Activated naive CD4-positive, alpha-beta T cell treated with anti-CD3 and anti-CD28 coated beads, Interleukin-2, amount 10 ng/mL, durations not matched to agents 7 days and 5 days (primary cell): ENCODE results near the gene KIF13A.
"Not testable (repeated sequence)": the region's sequence is repeated elsewhere in the genome, so short reads cannot be mapped to it uniquely, and the experiment has no call there.

ENCODE experiments used
- CTCF ChIA-PET: fragments of 350-600 bp; sonication (Branson Sonifier 250); formaldehyde crosslinking; loops from one replicate; lab custom pipeline; 2021; ENCODE audit warnings: antibody characterized with exemption; lab: Charles Lee
- DNase-seq: peaks from one replicate; pipeline ENCODE4 v3.0.0-alpha.2; 2020
- H3K27ac Mint-ChIP-seq: one replicate; pipeline ENCODE4 v1.8.0; 2021; ENCODE audit warnings: mild to moderate bottlenecking, moderate library complexity, mixed read lengths
- H3K27me3 Mint-ChIP-seq: one replicate; pipeline ENCODE4 v1.8.0; 2021; ENCODE audit warnings: mild to moderate bottlenecking, mixed read lengths
- H3K36me3 Mint-ChIP-seq: one replicate; pipeline ENCODE4 v1.8.0; 2021; ENCODE audit warnings: mixed read lengths
- H3K4me1 Mint-ChIP-seq: one replicate; pipeline ENCODE4 v1.8.0; 2021; ENCODE audit warnings: mixed read lengths
- H3K4me3 Mint-ChIP-seq: one replicate; pipeline ENCODE4 v1.8.0; 2021; ENCODE audit warnings: mild to moderate bottlenecking, moderate library complexity, mixed read lengths
- H3K9me3 Mint-ChIP-seq: one replicate; pipeline ENCODE4 v1.8.0; 2021; ENCODE audit warnings: mixed read lengths

The KIF13A gene

DNA sequence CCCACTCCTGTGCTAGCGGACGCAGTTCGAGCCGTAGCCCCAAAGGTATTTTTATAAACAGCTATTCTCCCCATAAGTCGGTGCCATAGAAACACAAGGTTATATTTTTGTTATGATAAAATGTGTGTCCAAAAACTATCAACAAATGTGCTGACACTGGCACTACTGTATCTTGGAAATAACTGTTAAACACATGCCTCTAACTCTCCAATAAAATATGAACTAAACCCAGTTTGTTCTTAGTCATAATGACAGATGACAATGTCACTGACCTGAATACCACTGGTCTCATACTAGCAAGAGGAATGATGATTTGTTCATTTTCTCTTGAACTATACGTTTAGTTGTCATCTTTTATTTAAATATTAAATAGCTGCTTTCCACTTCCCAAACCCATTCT is 229.3 kb downstream of the KIF13A start:
- CTCF ChIA-PET: no interaction called here
- H3K27ac Mint-ChIP-seq: no peak overlapping the region
- no peaks in the 10 kb centered on the region for H3K4me1 Mint-ChIP-seq
- H3K27me3 Mint-ChIP-seq: no peaks in the 10 kb centered on the region
- H3K4me3 Mint-ChIP-seq: no peak overlapping the region
- no peak for DNase-seq
- H3K9me3 Mint-ChIP-seq: no peaks in the 10 kb centered on the region
- no peaks in the 10 kb centered on the region for H3K36me3 Mint-ChIP-seq

- H3K9me3 Mint-ChIP-seq: no peaks in the 10 kb centered on the region
- H3K4me1 Mint-ChIP-seq: no peaks in the 10 kb centered on the region
- no peaks in the 10 kb centered on the region for H3K36me3 Mint-ChIP-seq
- no peak overlapping the region for H3K4me3 Mint-ChIP-seq
- DNase-seq: no peak
- H3K27ac Mint-ChIP-seq: no peak overlapping the region
- CTCF ChIA-PET: no interaction called here
- peaks cover 6% of the 10 kb centered on the region for H3K27me3 Mint-ChIP-seq
Measured at GRCh38 chr6:17754254-17754653, 233.2 kb downstream of the KIF13A start.

- DNase-seq, H3K9me3 Mint-ChIP-seq, CTCF ChIA-PET, H3K27ac Mint-ChIP-seq, H3K36me3 Mint-ChIP-seq, H3K4me3 Mint-ChIP-seq, H3K27me3 Mint-ChIP-seq, H3K4me1 Mint-ChIP-seq: not testable (repeated sequence)
Measured at GRCh38 chr6:17745324-17745723, 242.1 kb downstream of the KIF13A start.

- DNase-seq, H3K4me1 Mint-ChIP-seq, H3K9me3 Mint-ChIP-seq, CTCF ChIA-PET, H3K4me3 Mint-ChIP-seq, H3K27me3 Mint-ChIP-seq, H3K27ac Mint-ChIP-seq, H3K36me3 Mint-ChIP-seq: not testable (repeated sequence)
Measured at GRCh38 chr6:17744757-17745308, 242.6 kb downstream of the KIF13A start.

DNA sequence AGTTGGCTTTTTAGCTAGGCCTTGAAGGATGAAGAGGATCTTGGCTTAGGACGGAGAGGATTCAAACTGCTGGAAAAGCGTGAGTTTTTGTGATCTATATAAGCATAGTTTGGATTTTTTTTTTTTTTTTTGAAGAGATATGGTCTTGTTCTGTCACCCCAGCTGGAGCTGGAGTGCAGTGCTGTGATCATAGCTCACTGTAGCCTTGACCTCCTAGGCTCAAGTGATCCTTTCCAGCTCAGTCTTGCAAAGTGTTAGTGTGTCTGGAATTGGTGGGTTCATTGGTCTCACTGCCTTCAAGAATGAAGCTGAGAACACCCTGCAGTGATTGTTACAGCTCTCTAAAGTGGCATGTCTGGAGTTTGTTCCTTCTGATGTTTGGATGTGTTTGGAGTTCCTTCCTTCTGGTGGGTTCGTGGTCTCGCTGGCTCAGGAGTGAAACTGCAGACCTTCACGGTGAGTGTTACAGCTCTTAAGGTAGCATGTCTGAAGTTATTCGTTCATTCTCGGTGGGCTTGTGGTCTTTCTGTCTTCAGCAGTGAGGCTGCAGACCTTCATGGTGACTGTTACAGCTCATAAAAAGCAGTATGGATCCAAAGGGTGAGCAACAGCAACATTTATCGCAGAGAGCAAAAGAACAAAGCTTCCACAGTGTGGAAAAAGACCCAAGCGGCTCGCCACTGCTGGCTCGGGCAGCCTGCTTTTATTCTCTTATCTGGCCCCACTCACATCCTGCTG is 243.2 kb downstream of the KIF13A start:
- CTCF ChIA-PET: no interaction called here
- Mint-ChIP-seq H3K36me3 (no peaks in the 10 kb centered on the region), H3K27ac (no peak overlapping the region), H3K4me3 (no peak overlapping the region), H3K9me3 (peaks cover 2% of the 10 kb centered on the region), H3K4me1 (no peaks in the 10 kb centered on the region), H3K27me3 (peaks cover 11% of the 10 kb centered on the region)
- DNase-seq: no peak

GRCh38 chr6:17741507-17741906 is 245.9 kb downstream of the KIF13A start:
- H3K4me1 Mint-ChIP-seq: no peaks in the 10 kb centered on the region
- H3K4me3 Mint-ChIP-seq: no peak overlapping the region
- peaks cover 20% of the 10 kb centered on the region for H3K9me3 Mint-ChIP-seq
- DNase-seq: no peak
- H3K27me3 Mint-ChIP-seq: peaks cover 11% of the 10 kb centered on the region
- CTCF ChIA-PET: no interaction called here
- no peaks in the 10 kb centered on the region for H3K36me3 Mint-ChIP-seq
- H3K27ac Mint-ChIP-seq: no peak overlapping the region

DNA sequence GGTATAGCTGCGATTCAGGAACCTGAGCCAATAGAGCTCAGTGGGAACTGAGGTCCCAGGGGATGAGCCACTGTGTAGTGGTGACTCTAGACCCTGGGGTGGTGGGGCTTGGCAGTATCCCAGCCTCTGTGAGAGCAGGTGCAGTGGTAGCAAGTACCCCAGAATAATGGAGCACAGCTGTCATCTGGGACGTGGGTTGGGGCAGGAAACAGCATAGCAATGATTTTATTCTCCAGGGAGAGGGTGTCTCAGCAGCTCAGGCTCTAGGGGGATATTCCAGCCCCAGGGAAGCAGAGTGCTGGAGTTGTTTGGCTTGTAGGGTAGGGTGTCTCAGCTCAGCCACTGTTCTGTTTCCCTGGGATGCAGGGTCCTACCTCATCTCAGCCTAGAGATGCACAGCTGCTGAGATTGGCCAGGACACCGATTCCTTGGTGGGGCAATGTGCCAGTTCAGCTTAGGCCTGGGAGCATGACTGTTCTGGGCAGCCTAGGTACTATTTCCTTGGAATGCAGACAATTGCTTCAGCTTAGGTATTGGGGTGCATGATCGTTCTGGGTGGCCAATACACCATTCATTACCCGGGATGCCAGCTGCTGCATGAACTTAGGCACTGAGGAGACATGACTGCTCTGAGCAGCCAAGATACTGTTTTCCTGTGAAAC is 246.7 kb downstream of the KIF13A start:
- H3K4me3 Mint-ChIP-seq: no peak overlapping the region
- CTCF ChIA-PET: interaction anchor here (0.8 to 1.1 kb wide), 2 partner anchors 39 to 155 kb away, joined by 3 read pairs; no protein-coding TSS in a partner anchor

DNA sequence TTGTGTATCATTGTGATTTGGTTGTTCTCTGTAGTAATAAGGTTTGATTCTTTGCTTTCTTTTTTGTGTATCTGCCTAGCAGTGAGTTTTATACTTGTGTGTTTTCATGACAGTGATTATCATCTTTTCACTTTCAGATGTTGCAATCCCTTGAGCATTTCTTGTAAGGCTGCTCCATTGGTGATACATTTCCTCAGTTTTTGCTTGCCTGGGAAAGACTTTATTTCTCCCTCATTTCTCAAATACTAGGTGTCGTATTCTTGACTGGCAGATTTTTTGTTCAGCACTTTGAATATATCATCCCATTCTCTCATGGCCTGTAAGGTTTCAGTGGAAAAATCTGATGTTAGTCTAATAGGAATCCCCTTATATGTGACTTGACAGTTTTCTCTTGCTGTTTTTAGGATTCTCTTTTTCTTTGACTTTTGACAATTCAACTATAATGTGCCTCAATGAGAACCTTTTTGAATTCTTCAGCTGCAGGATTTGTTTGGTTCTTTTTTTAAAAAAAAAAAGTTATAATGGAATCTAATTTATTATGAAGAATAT is 249.7 kb downstream of the KIF13A start:
- no peaks in the 10 kb centered on the region for H3K4me1 Mint-ChIP-seq
- H3K9me3 Mint-ChIP-seq: peaks cover 20% of the 10 kb centered on the region
- no peak overlapping the region for H3K27ac Mint-ChIP-seq
- H3K27me3 Mint-ChIP-seq: peaks cover 11% of the 10 kb centered on the region
- no peak overlapping the region for H3K4me3 Mint-ChIP-seq
- DNase-seq: no peak
- no peaks in the 10 kb centered on the region for H3K36me3 Mint-ChIP-seq
- CTCF ChIA-PET: no interaction called here

More for the DNA sequence above, 246.7 kb downstream of the KIF13A start:
- DNase-seq: no peak
- H3K27ac Mint-ChIP-seq: no peak overlapping the region
- H3K36me3 Mint-ChIP-seq: no peaks in the 10 kb centered on the region
- peaks cover 20% of the 10 kb centered on the region for H3K9me3 Mint-ChIP-seq
- no peaks in the 10 kb centered on the region for H3K4me1 Mint-ChIP-seq
- H3K27me3 Mint-ChIP-seq: peaks cover 11% of the 10 kb centered on the region

GRCh38 chr6:17735311-17735710 is 252.1 kb downstream of the KIF13A start:
- H3K4me1 Mint-ChIP-seq, H3K27me3 Mint-ChIP-seq, H3K27ac Mint-ChIP-seq, DNase-seq, H3K4me3 Mint-ChIP-seq, CTCF ChIA-PET, H3K36me3 Mint-ChIP-seq: not testable (repeated sequence)
- H3K9me3 Mint-ChIP-seq: peaks cover 20% of the 10 kb centered on the region

GRCh38 chr6:17730078-17730704 is 257.2 kb downstream of the KIF13A start:
- CTCF ChIA-PET: no interaction called here
- H3K36me3 Mint-ChIP-seq: no peaks in the 10 kb centered on the region
- H3K27me3 Mint-ChIP-seq: no peaks in the 10 kb centered on the region
- no peak overlapping the region for H3K27ac Mint-ChIP-seq
- no peak overlapping the region for H3K4me3 Mint-ChIP-seq
- H3K4me1 Mint-ChIP-seq: no peaks in the 10 kb centered on the region
- peaks cover 7% of the 10 kb centered on the region for H3K9me3 Mint-ChIP-seq
- DNase-seq: no peak

DNA sequence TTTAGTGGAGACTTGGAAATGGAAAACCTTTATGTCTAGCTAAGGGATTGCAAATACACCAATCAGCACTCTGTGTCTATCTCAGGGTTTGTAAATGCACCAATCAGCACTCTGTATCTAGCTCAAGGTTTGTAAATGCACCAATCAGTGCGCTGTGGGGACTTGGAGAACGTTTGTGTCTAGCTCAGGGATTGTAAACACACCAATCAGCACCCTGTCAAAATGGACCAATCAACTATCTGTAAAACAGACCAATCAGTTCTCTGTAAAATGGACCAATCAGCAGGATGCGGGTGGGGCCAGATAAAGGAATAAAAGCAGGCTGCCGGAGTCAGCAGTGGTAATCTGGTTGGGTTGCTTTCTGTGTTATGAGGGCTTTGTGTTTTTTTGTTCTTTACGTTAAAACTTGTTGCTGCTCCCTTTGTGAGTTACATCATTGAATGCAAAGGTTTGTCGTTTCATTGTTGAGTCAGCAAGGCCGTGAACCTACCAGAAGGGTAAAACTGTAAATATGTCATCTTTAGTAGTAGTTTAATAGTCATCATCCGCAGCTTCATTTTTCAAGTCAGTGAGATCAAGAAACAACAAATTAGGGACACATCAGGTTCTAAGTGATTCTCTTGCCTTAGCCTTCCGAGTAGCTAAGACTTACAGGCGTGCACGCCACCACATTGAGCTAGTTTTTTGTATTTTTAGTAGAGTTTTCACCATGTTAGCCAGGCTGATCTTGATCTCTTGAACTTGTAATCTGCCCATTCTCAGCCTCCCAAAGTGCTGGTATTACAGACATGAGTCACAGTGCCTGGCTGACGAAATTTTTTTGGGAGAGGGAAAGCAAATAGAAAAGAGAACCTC is 258.0 kb downstream of the KIF13A start:
- no peak for DNase-seq
- H3K4me1 Mint-ChIP-seq: no peaks in the 10 kb centered on the region
- peaks cover 7% of the 10 kb centered on the region for H3K9me3 Mint-ChIP-seq
- no peaks in the 10 kb centered on the region for H3K36me3 Mint-ChIP-seq
- CTCF ChIA-PET: no interaction called here
- no peak overlapping the region for H3K4me3 Mint-ChIP-seq
- no peaks in the 10 kb centered on the region for H3K27me3 Mint-ChIP-seq
- no peak overlapping the region for H3K27ac Mint-ChIP-seq

- DNase-seq: no peak
- Mint-ChIP-seq H3K4me1 (no peaks in the 10 kb centered on the region), H3K36me3 (no peaks in the 10 kb centered on the region), H3K4me3 (no peak overlapping the region), H3K27me3 (no peaks in the 10 kb centered on the region), H3K27ac (no peak overlapping the region), H3K9me3 (peaks cover 7% of the 10 kb centered on the region)
- CTCF ChIA-PET: no interaction called here
Measured at GRCh38 chr6:17728551-17729222, 258.7 kb downstream of the KIF13A start.

GRCh38 chr6:17725083-17725482 is 262.4 kb downstream of the KIF13A start:
- DNase-seq: no peak
- CTCF ChIA-PET: no interaction called here

More at GRCh38 chr6:17725083-17725482, 262.4 kb downstream of the KIF13A start:
- H3K4me1 Mint-ChIP-seq: no peaks in the 10 kb centered on the region
- no peaks in the 10 kb centered on the region for H3K36me3 Mint-ChIP-seq
- no peak overlapping the region for H3K27ac Mint-ChIP-seq
- H3K4me3 Mint-ChIP-seq: no peak overlapping the region
- peaks cover 11% of the 10 kb centered on the region for H3K27me3 Mint-ChIP-seq
- peaks cover 7% of the 10 kb centered on the region for H3K9me3 Mint-ChIP-seq
